Measurements from ENCODE around the gene ANXA4.
A peak's percentile ranks its signal among the peaks of the same experiment; 100 is the strongest.
"Not testable (repeated sequence)": the region's sequence is repeated elsewhere in the genome, so short reads cannot be mapped to it uniquely, and the experiment has no call there.

ANXA4 gene

GRCh38 chr2:69830045-69830905 is 88.3 kb downstream of the ANXA4 start:
- H3K36me3 ChIP-seq (replicated peaks) = no peaks in the 10 kb centered on the region
- H3K27ac ChIP-seq = peak overlapping the region; percentile 86
- H3K27me3 ChIP-seq (replicated peaks) = no peaks in the 10 kb centered on the region
- peak; percentile 9 for DNase-seq
- H3K4me3 ChIP-seq (ENCODE audit: low read depth, low read length) = peak overlapping the region; percentile 95
- in situ Hi-C loops (cut with HindIII; ENCODE audit: low pct_ligation_motif_present, low sequenced_read_pairs) = no loop called here
- TF ChIP-seq, protein P1, sequence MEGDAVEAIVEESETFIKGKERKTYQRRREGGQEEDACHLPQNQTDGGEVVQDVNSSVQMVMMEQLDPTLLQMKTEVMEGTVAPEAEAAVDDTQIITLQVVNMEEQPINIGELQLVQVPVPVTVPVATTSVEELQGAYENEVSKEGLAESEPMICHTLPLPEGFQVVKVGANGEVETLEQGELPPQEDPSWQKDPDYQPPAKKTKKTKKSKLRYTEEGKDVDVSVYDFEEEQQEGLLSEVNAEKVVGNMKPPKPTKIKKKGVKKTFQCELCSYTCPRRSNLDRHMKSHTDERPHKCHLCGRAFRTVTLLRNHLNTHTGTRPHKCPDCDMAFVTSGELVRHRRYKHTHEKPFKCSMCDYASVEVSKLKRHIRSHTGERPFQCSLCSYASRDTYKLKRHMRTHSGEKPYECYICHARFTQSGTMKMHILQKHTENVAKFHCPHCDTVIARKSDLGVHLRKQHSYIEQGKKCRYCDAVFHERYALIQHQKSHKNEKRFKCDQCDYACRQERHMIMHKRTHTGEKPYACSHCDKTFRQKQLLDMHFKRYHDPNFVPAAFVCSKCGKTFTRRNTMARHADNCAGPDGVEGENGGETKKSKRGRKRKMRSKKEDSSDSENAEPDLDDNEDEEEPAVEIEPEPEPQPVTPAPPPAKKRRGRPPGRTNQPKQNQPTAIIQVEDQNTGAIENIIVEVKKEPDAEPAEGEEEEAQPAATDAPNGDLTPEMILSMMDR (IDR thresholded peaks at IDR 0.05; ENCODE audit: low read depth, low read length, missing control alignments) = no peak

DNA sequence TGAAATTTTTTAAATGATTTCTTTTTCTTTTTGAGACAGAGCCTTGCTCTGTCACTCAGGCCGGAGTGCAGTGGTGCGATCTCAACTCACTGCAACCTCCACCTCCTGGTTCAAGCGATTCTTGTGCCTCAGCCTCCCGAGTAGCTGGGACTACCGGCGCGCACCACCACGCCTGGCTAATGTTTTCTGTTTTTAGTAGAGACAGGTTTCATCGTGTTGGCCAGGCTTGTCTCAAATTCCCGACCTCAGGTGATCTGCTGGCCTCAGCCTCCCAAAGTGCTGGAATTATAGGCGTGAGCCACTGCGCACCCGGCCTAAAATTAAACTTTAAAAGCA is 88.9 kb downstream of the ANXA4 start:
- H3K27me3 ChIP-seq (replicated peaks); DNase-seq; H3K27ac ChIP-seq; H3K36me3 ChIP-seq (replicated peaks); in situ Hi-C loops (cut with HindIII; ENCODE audit: low pct_ligation_motif_present, low sequenced_read_pairs): not testable (repeated sequence)
- H3K4me3 ChIP-seq (ENCODE audit: low read depth, low read length) = peak overlapping the region; percentile 95

DNA sequence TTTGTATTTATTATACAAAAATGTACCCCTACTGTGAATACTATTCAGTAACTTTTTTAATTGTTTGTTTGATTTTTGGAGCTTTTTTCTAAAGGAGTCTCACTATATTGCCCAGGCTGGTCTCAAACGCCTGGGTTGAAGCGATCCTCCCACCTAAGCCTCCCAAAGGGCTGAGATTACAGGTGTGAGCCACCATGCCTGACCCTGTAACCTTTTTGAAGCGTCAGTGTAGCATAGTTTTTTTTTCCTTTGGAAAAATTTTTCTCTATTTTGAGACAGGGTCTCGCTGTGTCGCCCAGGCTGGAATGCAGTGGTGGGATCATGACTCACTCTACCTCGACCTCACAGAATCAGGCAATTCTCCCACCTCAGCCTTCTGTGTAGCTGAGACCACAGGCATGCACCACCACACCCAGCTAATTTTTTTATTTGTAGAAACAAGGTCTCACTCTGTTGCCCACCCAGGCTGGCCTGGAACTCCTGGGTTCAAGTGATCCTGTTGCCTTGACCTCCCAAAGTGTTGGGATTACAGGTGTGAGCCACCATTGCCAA is 89.5 kb downstream of the ANXA4 start:
- in situ Hi-C loops (cut with HindIII; ENCODE audit: low pct_ligation_motif_present, low sequenced_read_pairs) = no loop called here
- no peaks in the 10 kb centered on the region for H3K27me3 ChIP-seq (replicated peaks)
- no peaks in the 10 kb centered on the region for H3K36me3 ChIP-seq (replicated peaks)
- peak; percentile 15 for DNase-seq
- TF ChIP-seq, protein P1 (IDR thresholded peaks at IDR 0.05; ENCODE audit: low read depth, low read length, missing control alignments) = no peak
- H3K27ac ChIP-seq = no peak overlapping the region
- no peak overlapping the region for H3K4me3 ChIP-seq (ENCODE audit: low read depth, low read length)

- no peak overlapping the region for H3K27ac ChIP-seq
- no peak for DNase-seq
- TF ChIP-seq, protein P1 (IDR thresholded peaks at IDR 0.05; ENCODE audit: low read depth, low read length, missing control alignments) = no peak
- H3K36me3 ChIP-seq (replicated peaks) = no peaks in the 10 kb centered on the region
- H3K27me3 ChIP-seq (replicated peaks) = no peaks in the 10 kb centered on the region
- in situ Hi-C loops (cut with HindIII; ENCODE audit: low pct_ligation_motif_present, low sequenced_read_pairs) = no loop called here
- H3K4me3 ChIP-seq (ENCODE audit: low read depth, low read length) = no peak overlapping the region
These were observed 91.8 kb downstream of the ANXA4 start for GRCh38 chr2:69833752-69834151.

DNA sequence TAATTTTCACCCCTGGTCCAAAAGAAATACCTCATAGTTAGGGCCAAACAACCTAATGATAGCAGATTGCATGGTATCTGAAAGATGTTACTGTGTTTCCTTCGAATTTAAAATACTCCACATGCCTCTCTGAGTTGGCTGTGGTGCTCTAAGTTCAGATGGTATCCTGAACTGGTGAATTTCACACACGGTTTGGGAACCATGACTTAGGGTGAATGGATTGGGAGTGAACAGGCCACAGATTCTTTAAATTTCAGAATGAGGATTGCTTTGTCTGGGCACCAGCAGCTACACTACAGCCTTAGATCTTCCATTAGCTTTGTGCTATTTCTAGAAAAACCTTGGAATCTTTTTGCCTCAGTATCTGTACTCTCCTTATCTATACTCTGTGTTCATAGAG is 93.7 kb downstream of the ANXA4 start:
- Histone ChIP-seq H3K36me3 (replicated peaks) (no peaks in the 10 kb centered on the region), H3K27ac (no peak overlapping the region), H3K4me3 (ENCODE audit: low read depth, low read length) (no peak overlapping the region), H3K27me3 (replicated peaks) (no peaks in the 10 kb centered on the region)
- in situ Hi-C loops (cut with HindIII; ENCODE audit: low pct_ligation_motif_present, low sequenced_read_pairs) = no loop called here
- TF ChIP-seq, protein P1 (IDR thresholded peaks at IDR 0.05; ENCODE audit: low read depth, low read length, missing control alignments) = no peak
- DNase-seq = no peak

- Histone ChIP-seq H3K27me3 (replicated peaks) (no peaks in the 10 kb centered on the region), H3K27ac (no peak overlapping the region), H3K36me3 (replicated peaks) (no peaks in the 10 kb centered on the region), H3K4me3 (ENCODE audit: low read depth, low read length) (no peak overlapping the region)
- in situ Hi-C loops (cut with HindIII; ENCODE audit: low pct_ligation_motif_present, low sequenced_read_pairs) = no loop called here
- no peak for DNase-seq
- TF ChIP-seq, protein P1 (IDR thresholded peaks at IDR 0.05; ENCODE audit: low read depth, low read length, missing control alignments) = no peak
These were observed 94.4 kb downstream of the ANXA4 start for GRCh38 chr2:69836316-69836715.

All from brain microvascular endothelial cell (primary cell).